Measurements from ENCODE around the gene RNF115.

DNA sequence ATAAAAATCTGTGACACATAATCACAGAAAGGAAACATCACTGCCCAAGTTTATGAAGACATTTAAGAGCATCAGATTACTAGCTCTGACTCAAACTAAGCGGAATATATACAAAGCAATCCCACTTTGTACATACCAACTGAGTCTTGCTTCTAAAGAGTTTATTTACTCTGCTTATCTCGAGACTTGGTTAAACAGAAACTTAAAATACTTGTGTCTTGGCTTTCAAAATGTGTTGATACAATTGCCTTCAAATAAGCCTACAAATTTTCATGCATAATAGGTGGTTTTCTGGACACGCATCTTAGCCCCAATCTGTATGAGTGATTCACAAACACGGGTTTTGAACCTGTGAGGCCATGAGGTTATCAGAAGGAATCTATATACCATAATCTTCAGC is 83.6 kb downstream of the RNF115 start:
- TF ChIP-seq, protein P1, sequence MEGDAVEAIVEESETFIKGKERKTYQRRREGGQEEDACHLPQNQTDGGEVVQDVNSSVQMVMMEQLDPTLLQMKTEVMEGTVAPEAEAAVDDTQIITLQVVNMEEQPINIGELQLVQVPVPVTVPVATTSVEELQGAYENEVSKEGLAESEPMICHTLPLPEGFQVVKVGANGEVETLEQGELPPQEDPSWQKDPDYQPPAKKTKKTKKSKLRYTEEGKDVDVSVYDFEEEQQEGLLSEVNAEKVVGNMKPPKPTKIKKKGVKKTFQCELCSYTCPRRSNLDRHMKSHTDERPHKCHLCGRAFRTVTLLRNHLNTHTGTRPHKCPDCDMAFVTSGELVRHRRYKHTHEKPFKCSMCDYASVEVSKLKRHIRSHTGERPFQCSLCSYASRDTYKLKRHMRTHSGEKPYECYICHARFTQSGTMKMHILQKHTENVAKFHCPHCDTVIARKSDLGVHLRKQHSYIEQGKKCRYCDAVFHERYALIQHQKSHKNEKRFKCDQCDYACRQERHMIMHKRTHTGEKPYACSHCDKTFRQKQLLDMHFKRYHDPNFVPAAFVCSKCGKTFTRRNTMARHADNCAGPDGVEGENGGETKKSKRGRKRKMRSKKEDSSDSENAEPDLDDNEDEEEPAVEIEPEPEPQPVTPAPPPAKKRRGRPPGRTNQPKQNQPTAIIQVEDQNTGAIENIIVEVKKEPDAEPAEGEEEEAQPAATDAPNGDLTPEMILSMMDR (IDR thresholded peaks at IDR 0.05) = no peak
- no peak for TF ChIP-seq POLR2A (IDR thresholded peaks at IDR 0.05)
- no peak for TF ChIP-seq EP300 (IDR thresholded peaks at IDR 0.05)

Measured in ovary (tissue), 3 donors.